Motor neuron (in vitro differentiated cells): ENCODE data around the gene TENM3. TPM values are rescaled to one million over a fixed set of nuclear protein-coding genes. Genes with fewer than 3 reads are reported as not detected.

Experiments used
- ATAC-seq, 8 experiments: fragments of 200-7000 bp; cut with Tn5 transposase; replicated peaks in 6 of 8; 2 replicates each; pipeline ENCODE4 v1.8.0; 2021; ENCODE audit warnings: mild to moderate bottlenecking in 8 of 8, moderate library complexity in 8 of 8
- H3K27ac ChIP-seq, 2 donors: fragments of 250-450 bp; sonication (Bioruptor Pico); 2 replicates each; pipeline ENCODE4 v1.9.0; 2021; ENCODE audit warnings: antibody characterized with exemption in 2 of 2, mild to moderate bottlenecking in 2 of 2, moderate library complexity in 1 of 2
- H3K4me1 ChIP-seq, 2 donors: fragments of 250-450 bp; sonication (Bioruptor Pico); replicated peaks in 1 of 2; 2 replicates each; pipeline ENCODE4 v1.6.1; 2021; ENCODE audit warnings: antibody characterized with exemption in 2 of 2, mild to moderate bottlenecking in 2 of 2, moderate library complexity in 1 of 2
- H3K4me3 ChIP-seq, 5 donors: fragments of 250-450 bp; sonication (Bioruptor Pico); 2 replicates each; pipeline ENCODE4 v1.9.0; 2021; ENCODE audit warnings: antibody characterized with exemption in 5 of 5, mild to moderate bottlenecking in 5 of 5, moderate library complexity in 4 of 5
- WGBS, 10 experiments: fragments of 450-650 bp; shearing (Covaris generic); methylation state at CpG; one replicate each; pipeline ENCODE4 v1.0.0; 2022; 5-methylcytosine and 5-hydroxymethylcytosine counted together
- in situ Hi-C, 9 experiments: fragments of 400-800 bp; cut with MboI; loops; one replicate each; pipeline ENCODE4 v1.15.0; 2021; ENCODE audit warnings: low sequenced_read_pairs in 9 of 9, low pct_unique_long_range_greater_than_20kb in 2 of 9; ENCODE audit not compliant: unreplicated experiment in 9 of 9
- total RNA-seq, 8 experiments: library from RNA; unstranded; fragments of 300-600 nt; gene quantifications; 2 replicates each; pipeline versions ENCODE4 v1.2.3 to v1.2.4, GENCODE V29; 2022

The TENM3 gene
- total RNA-seq, 8 experiments from 2014 or later: 9.1 to 129 (median 42.0) TPM

- in situ Hi-C loops: no loop called here
- H3K4me3 ChIP-seq: no peak overlapping the region
- ATAC-seq: no peak
- 58 to 92% (median 75%) methylated on average over 3 to 14 of the region's 26 CpGs; no CpG with 5 or more reads in 4 of the 10 experiments for WGBS, 10 experiments
- peaks cover 0 to 19% of the 10 kb centered on the region in 2 donors for H3K4me1 ChIP-seq
- no peak overlapping the region for H3K27ac ChIP-seq
Observed at GRCh38 chr4:182835006-182835740, 592.0 kb downstream of the TENM3 start.

GRCh38 chr4:182837831-182838230 lies 594.6 kb downstream of the TENM3 start:
- no peak overlapping the region for H3K4me3 ChIP-seq
- peaks cover 6 to 23% of the 10 kb centered on the region in 2 donors for H3K4me1 ChIP-seq
- ATAC-seq: no peak
- in situ Hi-C loops: no loop called here
- no peak overlapping the region for H3K27ac ChIP-seq
- WGBS, 10 experiments: 75 to 100% (median 85%) methylated on average over 2 to 8 of the region's 12 CpGs; no CpG with 5 or more reads in 5 of the 10 experiments

GRCh38 chr4:182838535-182838934 lies 595.3 kb downstream of the TENM3 start:
- Histone ChIP-seq H3K4me1 (peaks cover 12 to 30% of the 10 kb centered on the region in 2 donors), H3K4me3 (no peak overlapping the region), H3K27ac (no peak overlapping the region)
- ATAC-seq: peak in 5 of 8 experiments; percentile 46 to 87 (median 61)
- 0 to 83% (median 55%) methylated on average over 1 to 8 of the region's 10 CpGs; no CpG with 5 or more reads in 1 of the 10 experiments for WGBS, 10 experiments
- in situ Hi-C loops: no loop called here

GRCh38 chr4:182839256-182839655 lies 596.1 kb downstream of the TENM3 start:
- WGBS, 10 experiments: 13 to 100% (median 89%) methylated on average over 1 to 7 of the region's 9 CpGs
- in situ Hi-C loops: no loop called here
- H3K4me1 ChIP-seq: peaks cover 16 to 36% of the 10 kb centered on the region in 2 donors
- no peak overlapping the region for H3K27ac ChIP-seq
- no peak for ATAC-seq
- no peak overlapping the region for H3K4me3 ChIP-seq

GRCh38 chr4:182840108-182840507 lies 596.9 kb downstream of the TENM3 start:
- WGBS, 10 experiments: 30 to 100% (median 87%) methylated on average over 1 to 10 of the region's 10 CpGs; no CpG with 5 or more reads in 3 of the 10 experiments
- in situ Hi-C loops: no loop called here
- Histone ChIP-seq H3K27ac (no peak overlapping the region), H3K4me3 (no peak overlapping the region), H3K4me1 (peaks cover 16 to 36% of the 10 kb centered on the region in 2 donors)
- ATAC-seq: no peak

- peaks cover 16 to 36% of the 10 kb centered on the region in 2 donors for H3K4me1 ChIP-seq
- no peak for ATAC-seq
- H3K4me3 ChIP-seq: no peak overlapping the region
- WGBS, 10 experiments: 13 to 97% (median 59%) methylated on average over 1 to 9 of the region's 11 CpGs; no CpG with 5 or more reads in 3 of the 10 experiments
- in situ Hi-C loops: no loop called here
- peak overlapping the region in 1 of 2 donors; percentile 11 for H3K27ac ChIP-seq
Observed at GRCh38 chr4:182842104-182842600, 599.0 kb downstream of the TENM3 start.

- WGBS, 10 experiments: 20 to 92% (median 53%) methylated on average over 2 to 14 of the region's 17 CpGs; no CpG with 5 or more reads in 1 of the 10 experiments
- ATAC-seq: peak in 5 of 8 experiments; percentile 45 to 84 (median 71)
- in situ Hi-C loops: no loop called here
- Histone ChIP-seq H3K4me1 (peaks cover 16 to 34% of the 10 kb centered on the region in 2 donors), H3K27ac (peak overlapping the region in 1 of 2 donors; percentile 27), H3K4me3 (no peak overlapping the region)
Observed at GRCh38 chr4:182842759-182843390, 599.7 kb downstream of the TENM3 start.

GRCh38 chr4:182843808-182844325 lies 600.7 kb downstream of the TENM3 start:
- H3K4me1 ChIP-seq: peaks cover 16 to 24% of the 10 kb centered on the region in 2 donors
- ATAC-seq: peak in 1 of 8 experiments; percentile 48
- WGBS, 10 experiments: 19 to 100% (median 80%) methylated on average over 1 to 8 of the region's 9 CpGs; no CpG with 5 or more reads in 1 of the 10 experiments
- H3K27ac ChIP-seq: no peak overlapping the region
- no peak overlapping the region for H3K4me3 ChIP-seq
- in situ Hi-C loops: no loop called here

- Histone ChIP-seq H3K4me3 (no peak overlapping the region), H3K4me1 (peaks cover 16 to 17% of the 10 kb centered on the region in 2 donors), H3K27ac (no peak overlapping the region)
- no peak for ATAC-seq
- WGBS, 10 experiments: 17 to 100% (median 50%) methylated on average over 1 to 4 of the region's 6 CpGs; no CpG with 5 or more reads in 5 of the 10 experiments
- in situ Hi-C loops: no loop called here
Observed at GRCh38 chr4:182845618-182846017, 602.4 kb downstream of the TENM3 start.

- Histone ChIP-seq H3K4me3 (no peak overlapping the region), H3K4me1 (peaks cover 16 to 17% of the 10 kb centered on the region in 2 donors), H3K27ac (no peak overlapping the region)
- ATAC-seq: no peak
- in situ Hi-C loops: no loop called here
- WGBS, 10 experiments: 0 to 100% (median 89%) methylated on average over 1 to 6 of the region's 8 CpGs; no CpG with 5 or more reads in 3 of the 10 experiments
Observed at GRCh38 chr4:182846036-182846435, 602.8 kb downstream of the TENM3 start.

GRCh38 chr4:182847576-182848450 lies 604.6 kb downstream of the TENM3 start:
- peaks cover 10 to 13% of the 10 kb centered on the region in 2 donors for H3K4me1 ChIP-seq
- in situ Hi-C loops: no loop called here
- WGBS, 10 experiments: 31 to 92% (median 86%) methylated on average over 3 to 14 of the region's 27 CpGs
- ATAC-seq: no peak
- no peak overlapping the region for H3K27ac ChIP-seq
- no peak overlapping the region for H3K4me3 ChIP-seq

GRCh38 chr4:182848685-182849084 lies 605.5 kb downstream of the TENM3 start:
- 0 to 100% (median 84%) methylated on average over 2 to 6 of the region's 6 CpGs; no CpG with 5 or more reads in 2 of the 10 experiments for WGBS, 10 experiments
- no peak for ATAC-seq
- H3K4me1 ChIP-seq: peaks cover 3 to 4% of the 10 kb centered on the region in 2 donors
- no peak overlapping the region for H3K27ac ChIP-seq
- in situ Hi-C loops: no loop called here
- H3K4me3 ChIP-seq: no peak overlapping the region
